HepG2 (cell line): ENCODE data around the gene LMCD1. TPM values are rescaled to one million over a fixed set of nuclear protein-coding genes. Genes with fewer than 3 reads are reported as not detected.

Source experiments
- ATAC-seq: fragments of 200-7000 bp; cut with Tn5 transposase; 3 replicates; pipeline ENCODE4 v1.9.1; 2020; ENCODE audit warnings: mild to moderate bottlenecking, moderate library complexity
- BruUV-seq: library from RNA; stranded (reverse); fragments of 400-500 nt; replicated peaks from 2 replicates; lab custom pipeline; 2021; lab: Mats Ljungman, UMichigan
- CTCF ChIA-PET: fragments of 300-600 bp; formaldehyde crosslinking; extraction: SDS; loops from one replicate; lab custom pipeline; 2021; ENCODE audit warnings: low total read pairs, inconsistent platforms, low intra/inter-chr PET ratio; lab: Yijun Ruan, JAX
- POLR2A ChIA-PET: fragments of 350-600 bp; sonication (Branson Sonifier 250); formaldehyde crosslinking; loops from one replicate; lab custom pipeline; 2020; ENCODE audit warnings: antibody characterized with exemption, inconsistent platforms; lab: Yijun Ruan, JAX
- DNase-seq: peaks from one replicate; pipeline ENCODE4 v3.0.0-alpha.2; 2015; ENCODE audit warnings: low spot score
- FAIRE-seq: peaks from 3 replicates; lab custom pipeline; 2011; peaks lifted over from hg19 to GRCh38; lab: Jason Lieb, UNC
- H2AFZ ChIP-seq: one replicate; pipeline ENCODE4 v1.6.1; 2011; ENCODE audit warnings: low read length, inconsistent platforms
- H3K27ac ChIP-seq: fragments of 300-600 bp; 3 replicates; pipeline ENCODE4 v1.8.0; 2011; ENCODE audit warnings: mixed run types, mild to moderate bottlenecking, mixed read lengths, low read length, inconsistent platforms; ENCODE audit not compliant: insufficient read depth; ENCODE audit errors: extremely low read length
- H3K27me3 ChIP-seq, 2 experiments: fragments of 200-600 bp in 1 of 2; 2 replicates in 1 of 2; 3 replicates in 1 of 2; pipeline versions ENCODE4 v1.6.0 to v1.8.0; 2011; ENCODE audit warnings: low read length in 2 of 2, mild to moderate bottlenecking in 2 of 2, moderate library complexity in 2 of 2, inconsistent platforms in 1 of 2; ENCODE audit not compliant: insufficient read depth in 2 of 2, control insufficient read depth in 1 of 2
- H3K36me3 ChIP-seq, 2 experiments: fragments of 200-600 bp in 1 of 2; replicated peaks in 1 of 2; 2 replicates in 1 of 2; 3 replicates in 1 of 2; pipeline versions ENCODE4 v1.5.1 to v1.8.0; 2011; ENCODE audit warnings: low read length in 2 of 2, inconsistent platforms in 1 of 2; ENCODE audit not compliant: insufficient read depth in 2 of 2, control insufficient read depth in 1 of 2
- H3K4me1 ChIP-seq: 2 replicates; pipeline ENCODE4 v1.5.1; 2012; ENCODE audit warnings: low read length, inconsistent platforms; ENCODE audit not compliant: insufficient read depth
- H3K4me2 ChIP-seq: 2 replicates; pipeline ENCODE4 v1.6.0; 2011; ENCODE audit warnings: low read depth, low read length, inconsistent platforms
- H3K4me3 ChIP-seq, 3 experiments: fragments of 200-600 bp in 1 of 3; sonication (generic), shearing (Covaris generic) in 1 of 3; replicated peaks in 1 of 3; 2 replicates each; pipeline ENCODE4 v1.5.1; 2011 to 2016; ENCODE audit warnings: low read length in 3 of 3, inconsistent platforms in 2 of 3, low read depth in 2 of 3, mild to moderate bottlenecking in 2 of 3, control low read depth in 1 of 3, mixed read lengths in 1 of 3; ENCODE audit not compliant: insufficient read depth in 1 of 3
- H3K79me2 ChIP-seq: one replicate; pipeline ENCODE4 v1.6.1; 2011; ENCODE audit warnings: low read length, inconsistent platforms; ENCODE audit not compliant: insufficient read depth
- H3K9ac ChIP-seq: 2 replicates; pipeline ENCODE4 v1.6.0; 2011; ENCODE audit warnings: mild to moderate bottlenecking, low read depth, low read length, inconsistent platforms; ENCODE audit not compliant: insufficient read depth
- H3K9me3 ChIP-seq: 2 replicates; pipeline ENCODE4 v1.5.1; 2012; ENCODE audit warnings: mild to moderate bottlenecking, low read length
- H4K20me1 ChIP-seq: 2 replicates; pipeline ENCODE4 v1.6.0; 2011; ENCODE audit warnings: inconsistent platforms, mild to moderate bottlenecking, low read length, moderate library complexity; ENCODE audit not compliant: insufficient read depth
- HOMEZ ChIP-seq: IDR thresholded peaks from 2 replicates; pipeline ENCODE4 v1.6.1; 2016; ENCODE audit warnings: low read depth
- IKZF1 ChIP-seq: fragments of 450-650 bp; IDR thresholded peaks from 2 replicates; pipeline ENCODE4 v1.7.1; 2016
- MIER2 ChIP-seq: IDR thresholded peaks from 2 replicates; pipeline ENCODE4 v1.6.1; 2016; ENCODE audit warnings: missing biosample characterization, missing genetic modification reagents
- SOX13 ChIP-seq, 3 experiments: fragments of 450-650 bp in 1 of 3; sonication (generic) in 1 of 3; formaldehyde crosslinking in 1 of 3; IDR thresholded peaks in 2 of 3; conservative IDR thresholded peaks in 1 of 3; 2 replicates each; pipeline versions ENCODE4 v1.5.0 to v1.6.1; 2016 to 2020; ENCODE audit warnings: antibody characterized with exemption in 1 of 3, mild to moderate bottlenecking in 1 of 3, missing compliant biosample characterization in 1 of 3, missing genetic modification reagents in 1 of 3, moderate library complexity in 1 of 3
- ZBTB34 ChIP-seq: sonication (generic); formaldehyde crosslinking; IDR thresholded peaks from 2 replicates; pipeline ENCODE4 v1.8.0; 2022; ENCODE audit warnings: mild to moderate bottlenecking, missing genetic modification reagents
- ZNF614 ChIP-seq: IDR thresholded peaks from 2 replicates; pipeline ENCODE4 v1.6.1; 2018; ENCODE audit warnings: missing biosample characterization, missing genetic modification reagents, inconsistent platforms, borderline replicate concordance
- ZNF770 ChIP-seq: sonication (generic); formaldehyde crosslinking; IDR thresholded peaks from 2 replicates; pipeline ENCODE4 v1.5.0; 2020; ENCODE audit warnings: mild to moderate bottlenecking, missing genetic modification reagents
- ZSCAN21 ChIP-seq: sonication (generic); formaldehyde crosslinking; IDR thresholded peaks from 2 replicates; pipeline ENCODE4 v1.8.0; 2022; ENCODE audit warnings: mild to moderate bottlenecking, missing genetic modification reagents, moderate library complexity, borderline replicate concordance
- WGBS: methylation state at CpG from one replicate; pipeline ENCODE4 v1.1.6; 2017; ENCODE audit warnings: low lambda C conversion rate; 5-methylcytosine and 5-hydroxymethylcytosine counted together
- in situ Hi-C: cut with HindIII; loops from 2 replicates; pipeline ENCODE4 v1.10.0; 2017; ENCODE audit warnings: low pct_unique_long_range_greater_than_20kb; ENCODE audit not compliant: extremely low pct_ligation_motif_present
- intact Hi-C: fragments of 100-400 bp; cut with micrococcal nuclease; formaldehyde crosslinking; loops from one replicate; pipeline ENCODE4 v1.10.0; 2022; ENCODE audit not compliant: unreplicated experiment
- polyA plus RNA-seq, 8 experiments: library from polyadenylated mRNA; depleted of rRNA in 3 of 8; stranded (reverse) in 7 of 8; unstranded in 1 of 8; fragments of >200 nt; fragmentation: Illumina TruSeq in 4 of 8; extraction: Trizol in 4 of 8; gene quantifications; 2 replicates each; pipeline versions ENCODE4 v1.2.1 to v1.2.3, GENCODE V29; 2011 to 2016; ENCODE audit warnings: low read depth in 4 of 8, missing spikeins in 1 of 8, mixed read lengths in 1 of 8; ENCODE audit not compliant: insufficient read depth in 1 of 8
- total RNA-seq, 5 experiments: library from RNA; depleted of rRNA; stranded (reverse); fragments of >200 nt; fragmentation: Illumina TruSeq; extraction: Trizol; gene quantifications; 2 replicates each; pipeline ENCODE4 v1.2.3, GENCODE V29; 2016; ENCODE audit warnings: low read depth in 1 of 5

LMCD1 gene
- total and polyA plus RNA-seq, 2 of the 13 experiments (the other 11 are each of a cell fraction or from before 2014, with no cell fraction given): 6.2 to 7.1 TPM

GRCh38 chr3:8505621-8506020, 4.0 kb downstream of the LMCD1 start:
- POLR2A ChIA-PET: no interaction called here
- Histone ChIP-seq H3K9me3 (no peaks in the 10 kb centered on the region), H3K4me3 (no peak overlapping the region), H3K27me3 (no peaks in the 10 kb centered on the region), H2AFZ (no peak overlapping the region), H3K4me1 (peaks cover 54% of the 10 kb centered on the region), H3K36me3 (no peaks in the 10 kb centered on the region), H3K27ac (no peak overlapping the region), H4K20me1 (no peaks in the 10 kb centered on the region), H3K4me2 (no peak overlapping the region), H3K79me2 (no peaks in the 10 kb centered on the region), H3K9ac (no peak overlapping the region)
- CTCF ChIA-PET: no interaction called here
- in situ Hi-C loops: no loop called here
- ATAC-seq (no peak), DNase-seq (no peak), FAIRE-seq (no peak)
- intact Hi-C loops: loop anchor here (10.0 kb wide), 1 partner anchor 99 kb away; no protein-coding TSS in a partner anchor
- TF ChIP-seq IKZF1: no peak
- no peak for TF ChIP-seq HOMEZ
- no peak for TF ChIP-seq ZNF770
- no peak for TF ChIP-seq SOX13 (IDR thresholded peaks at IDR 0.05)
- no peak for TF ChIP-seq SOX13 (CRISPR knock-in tag; conservative IDR thresholded peaks at IDR 0.05 in 1 of 2, IDR thresholded peaks at IDR 0.05 in 1 of 2)
- no peak for TF ChIP-seq ZNF614 (CRISPR knock-in tag)
- no peak for TF ChIP-seq MIER2 (CRISPR knock-in tag)
- no peak for TF ChIP-seq ZSCAN21 (CRISPR knock-in tag)
- no peak for TF ChIP-seq ZBTB34 (CRISPR knock-in tag)
- WGBS: 76% methylated on average over 3 of the region's 3 CpGs
- no TSS peak for BruUV-seq
